ENCODE data around the gene PI4K2B. TPM values are rescaled to one million over a fixed set of nuclear protein-coding genes. Genes with fewer than 3 reads are reported as not detected.
"Not testable (repeated sequence)": the region's sequence is repeated elsewhere in the genome, so short reads cannot be mapped to it uniquely, and the experiment has no call there.

The PI4K2B gene
- total RNA-seq, 1 experiment from 2014 or later = 22.5 TPM

- not testable (repeated sequence) for DNase-seq (ENCODE audit: low read depth)
Observed at GRCh38 chr4:25242195-25242594, 8.4 kb downstream of the PI4K2B start.

GRCh38 chr4:25245181-25245580 is 11.3 kb downstream of the PI4K2B start:
- DNase-seq (ENCODE audit: low read depth) = no peak

- DNase-seq (ENCODE audit: low read depth) = no peak
Observed at GRCh38 chr4:25246680-25247611, 13.1 kb downstream of the PI4K2B start.

GRCh38 chr4:25248875-25249274 is 15.0 kb downstream of the PI4K2B start:
- not testable (repeated sequence) for DNase-seq (ENCODE audit: low read depth)

- DNase-seq (ENCODE audit: low read depth) = not testable (repeated sequence)
Observed at GRCh38 chr4:25249494-25249893, 15.7 kb downstream of the PI4K2B start.

GRCh38 chr4:25252230-25253070 is 18.6 kb downstream of the PI4K2B start:
- no peak for DNase-seq (ENCODE audit: low read depth)

- no peak for DNase-seq (ENCODE audit: low read depth)
Observed at GRCh38 chr4:25253071-25253445, 19.2 kb downstream of the PI4K2B start.

- DNase-seq (ENCODE audit: low read depth) = not testable (repeated sequence)
Observed at GRCh38 chr4:25253786-25254185, 20.0 kb downstream of the PI4K2B start.

- DNase-seq (ENCODE audit: low read depth) = peak; percentile 53
Observed at GRCh38 chr4:25258980-25259578, 25.2 kb downstream of the PI4K2B start.

GRCh38 chr4:25271866-25272265 is 38.0 kb downstream of the PI4K2B start:
- no peak for DNase-seq (ENCODE audit: low read depth)

- DNase-seq (ENCODE audit: low read depth) = no peak
Observed at GRCh38 chr4:25280210-25280609, 46.4 kb downstream of the PI4K2B start.

GRCh38 chr4:25283948-25284347 is 50.1 kb downstream of the PI4K2B start:
- no peak for DNase-seq (ENCODE audit: low read depth)

- DNase-seq (ENCODE audit: low read depth) = no peak
Observed at GRCh38 chr4:25284466-25284865, 50.6 kb downstream of the PI4K2B start.

GRCh38 chr4:25290490-25291067 is 56.7 kb downstream of the PI4K2B start:
- DNase-seq (ENCODE audit: low read depth) = no peak

GRCh38 chr4:25291158-25291733 is 57.4 kb downstream of the PI4K2B start:
- no peak for DNase-seq (ENCODE audit: low read depth)

- no peak for DNase-seq (ENCODE audit: low read depth)
Observed at GRCh38 chr4:25297528-25298242, 63.9 kb downstream of the PI4K2B start.

GRCh38 chr4:25299476-25300203 is 65.8 kb downstream of the PI4K2B start:
- DNase-seq (ENCODE audit: low read depth) = no peak

- no peak for DNase-seq (ENCODE audit: low read depth)
Observed at GRCh38 chr4:25301471-25301870, 67.6 kb downstream of the PI4K2B start.

- DNase-seq (ENCODE audit: low read depth) = no peak
Observed at GRCh38 chr4:25302626-25303025, 68.8 kb downstream of the PI4K2B start.

GRCh38 chr4:25303578-25303977 is 69.7 kb downstream of the PI4K2B start:
- DNase-seq (ENCODE audit: low read depth) = no peak
